ENCODE measurements around the gene WDR70.
"Not testable (repeated sequence)": the region's sequence is repeated elsewhere in the genome, so short reads cannot be mapped to it uniquely, and the experiment has no call there.

The WDR70 gene

DNA sequence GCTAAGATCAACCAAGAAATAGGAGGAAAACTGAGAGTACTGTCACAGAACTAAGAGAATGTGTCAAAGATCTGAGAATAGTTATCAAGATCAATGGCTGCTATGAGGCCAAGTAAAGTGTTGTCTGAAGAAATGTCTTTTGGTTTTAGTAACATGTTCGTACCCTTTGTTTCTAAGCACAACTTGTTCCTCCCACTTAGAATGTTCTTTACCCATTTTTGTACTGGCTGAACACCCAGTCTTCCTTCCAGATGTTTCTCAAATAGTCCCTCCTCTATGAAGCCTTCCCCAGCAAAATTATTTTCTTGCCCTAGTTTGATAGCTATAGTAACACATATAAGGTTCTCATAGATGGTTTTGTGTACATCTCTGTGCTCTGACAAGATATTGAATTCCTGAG is 191.5 kb downstream of the WDR70 start:
- DNase-seq (ENCODE audit: low read depth): no peak

DNA sequence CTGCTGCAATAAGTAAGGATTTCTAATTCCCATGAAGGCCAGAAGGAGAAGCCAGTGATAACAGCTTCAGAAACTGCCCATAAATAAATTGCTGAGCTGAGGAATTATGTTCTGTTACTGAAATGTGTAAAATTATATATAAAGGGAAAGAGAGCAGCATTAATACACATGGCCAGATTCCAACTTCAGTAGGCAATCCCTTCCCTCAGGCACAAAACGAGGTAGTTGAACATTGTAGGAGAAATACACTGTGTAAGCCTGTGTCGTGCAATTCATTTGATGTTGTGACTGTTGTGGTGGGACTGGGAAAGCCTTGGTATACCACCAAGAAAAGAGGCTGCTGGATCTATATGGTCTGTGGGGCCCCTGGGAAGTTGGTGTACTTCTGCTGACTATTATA is 192.9 kb downstream of the WDR70 start:
- no peak for DNase-seq (ENCODE audit: low read depth)

DNA sequence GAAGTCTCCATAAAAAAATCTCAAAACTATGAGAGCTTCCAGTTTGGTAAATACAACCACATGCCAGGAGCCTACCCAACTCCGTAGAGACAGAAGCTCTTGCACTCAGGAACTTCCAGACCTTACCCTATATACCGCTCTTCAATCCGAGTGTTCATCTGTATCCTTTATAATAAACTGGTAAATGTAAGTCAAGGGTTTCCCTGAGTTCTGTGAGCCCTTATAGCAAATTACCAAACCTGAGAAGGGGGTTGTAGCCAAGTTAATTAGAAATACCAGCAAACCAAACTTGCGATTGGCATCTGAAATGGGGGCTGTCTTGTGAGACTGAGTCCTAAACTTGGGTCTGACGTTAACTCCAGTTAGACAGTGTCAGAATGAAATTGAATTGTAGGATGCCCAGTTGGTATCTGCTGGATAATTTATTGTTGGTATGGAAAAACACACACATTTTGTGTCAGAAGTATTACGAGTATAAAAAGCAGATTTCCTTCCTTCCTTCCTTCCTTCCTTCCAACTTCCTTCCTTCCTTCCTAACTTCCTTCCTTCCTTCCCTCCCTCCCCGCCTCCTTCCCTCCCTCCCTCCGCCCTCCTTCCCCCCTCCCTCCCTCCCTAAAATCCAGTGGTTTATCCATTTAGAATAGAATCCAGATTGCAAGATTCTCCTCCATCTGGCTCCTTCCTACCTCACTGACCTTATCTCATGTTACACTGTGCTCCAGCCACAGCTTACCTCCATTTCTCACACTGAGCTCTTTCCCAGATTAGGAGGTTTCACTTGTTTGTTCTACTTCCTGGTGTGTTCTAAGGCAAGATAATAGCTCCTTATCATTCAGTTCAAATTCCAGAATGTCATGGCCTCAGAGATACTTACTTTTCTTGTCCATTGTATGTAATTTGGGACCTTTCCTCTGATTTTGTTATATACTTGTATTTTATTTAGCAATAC is 196.7 kb downstream of the WDR70 start:
- DNase-seq (ENCODE audit: low read depth): no peak

DNA sequence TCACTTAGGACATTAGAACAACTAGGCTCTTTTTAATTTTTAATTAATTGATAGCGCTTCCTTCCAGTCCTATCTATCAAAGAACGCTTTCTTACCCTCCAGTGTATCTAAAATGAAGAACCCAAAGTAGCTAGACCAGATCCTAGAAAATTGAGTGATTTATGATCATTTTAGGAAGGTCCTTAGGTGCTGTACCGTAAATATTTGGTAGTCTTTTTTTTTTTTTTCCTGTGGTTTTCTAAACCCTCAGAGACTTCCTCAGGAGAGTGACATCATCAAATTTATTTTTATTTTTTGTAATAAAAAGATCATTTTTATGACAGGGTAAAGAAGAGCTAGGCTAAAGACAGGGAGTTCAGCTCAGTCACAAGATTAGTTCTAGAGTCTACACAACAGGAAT is 197.4 kb downstream of the WDR70 start:
- DNase-seq (ENCODE audit: low read depth): no peak

DNA sequence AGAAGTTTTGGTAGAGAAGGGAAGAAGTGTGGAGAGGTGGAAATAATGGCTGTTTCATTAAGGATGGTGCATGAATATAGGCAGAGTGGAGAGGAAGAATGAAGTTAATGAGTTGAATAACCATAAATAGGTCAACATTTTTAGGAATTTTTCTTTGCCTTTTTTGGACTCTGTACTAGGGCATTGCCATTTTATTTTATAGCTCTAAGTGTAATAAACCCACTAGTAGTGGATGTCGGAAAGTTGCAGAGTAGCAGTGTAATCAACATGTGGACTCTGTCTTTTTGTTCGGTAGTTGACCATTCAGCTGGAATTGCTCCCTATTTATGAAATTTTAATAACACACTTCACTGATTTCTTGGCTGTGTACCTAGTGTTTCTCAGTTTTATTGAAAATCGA is 199.1 kb downstream of the WDR70 start:
- no peak for DNase-seq (ENCODE audit: low read depth)

DNA sequence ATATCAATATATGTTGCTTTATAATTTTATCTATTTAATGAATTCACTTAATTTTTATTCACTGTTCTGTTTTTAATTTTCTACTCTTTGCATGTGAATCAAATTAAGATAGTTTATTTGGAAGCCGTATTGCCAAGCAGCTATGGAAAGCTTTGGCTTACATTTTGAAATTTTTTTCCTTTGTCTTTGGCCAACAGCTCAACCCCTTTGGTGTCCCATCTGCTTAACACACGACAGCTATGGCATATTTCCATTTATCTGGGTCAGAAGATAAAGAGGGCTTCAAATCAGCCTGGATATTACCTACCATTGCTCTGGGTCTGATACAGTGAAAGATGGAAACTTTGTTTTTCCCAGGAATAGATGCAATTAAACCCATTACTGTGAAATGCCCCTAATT is 201.0 kb downstream of the WDR70 start:
- no peak for DNase-seq (ENCODE audit: low read depth)

DNA sequence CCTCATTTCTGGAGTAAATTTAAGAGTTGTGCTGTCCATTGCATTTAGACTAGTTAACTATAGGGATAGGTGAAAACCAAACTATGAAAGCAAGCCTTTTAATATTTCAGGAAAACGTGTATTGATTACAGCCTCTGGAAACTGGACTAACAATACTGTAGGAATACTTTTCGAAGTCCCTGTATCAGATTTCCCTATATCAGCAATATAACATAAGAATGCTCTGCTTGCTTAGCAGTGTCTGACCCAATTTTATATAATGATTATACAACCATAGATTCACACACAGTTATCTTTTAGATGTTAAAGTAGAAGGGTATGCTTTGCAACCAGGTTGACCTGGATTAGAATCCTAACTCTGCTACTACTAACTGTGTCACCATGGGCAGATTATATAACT is 203.1 kb downstream of the WDR70 start:
- no peak for DNase-seq (ENCODE audit: low read depth)

DNA sequence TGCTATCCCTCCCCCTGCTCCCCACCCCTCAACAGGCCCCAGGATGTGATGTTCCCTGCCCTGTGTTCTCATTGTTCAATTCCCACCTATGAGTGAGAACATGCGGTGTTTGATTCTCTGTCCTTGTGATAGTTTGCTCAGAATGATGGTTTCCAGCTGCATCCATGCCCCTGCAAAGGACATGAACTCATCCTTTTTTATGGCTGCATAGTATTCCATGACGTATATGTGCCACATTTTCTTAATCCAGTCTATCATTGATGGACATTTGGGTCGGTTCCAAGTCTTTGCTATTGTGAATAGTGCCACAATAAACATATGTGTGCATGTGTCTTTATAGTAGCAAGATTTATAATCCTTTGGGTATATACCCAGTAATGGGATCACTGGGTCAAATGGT is 214.2 kb downstream of the WDR70 start:
- DNase-seq (ENCODE audit: low read depth): not testable (repeated sequence)

DNA sequence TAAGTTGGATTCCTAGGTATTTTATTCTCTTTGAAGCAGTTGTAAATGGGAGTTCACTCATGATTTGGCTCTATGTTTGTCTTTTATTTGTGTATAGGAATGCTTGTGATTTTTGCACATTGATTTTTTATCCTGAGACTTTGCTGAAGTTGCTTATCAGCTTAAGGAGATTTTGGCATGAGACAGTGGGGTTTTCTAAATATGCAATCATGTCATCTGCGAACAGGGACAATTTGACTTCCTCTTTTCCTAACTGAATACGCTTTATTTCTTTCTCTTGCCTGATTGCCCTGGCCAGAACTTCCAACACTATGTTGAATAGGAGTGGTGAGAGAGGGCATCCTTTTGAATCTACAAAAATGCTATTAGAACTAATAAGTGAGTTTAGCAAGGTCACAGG is 215.7 kb downstream of the WDR70 start:
- not testable (repeated sequence) for DNase-seq (ENCODE audit: low read depth)

DNA sequence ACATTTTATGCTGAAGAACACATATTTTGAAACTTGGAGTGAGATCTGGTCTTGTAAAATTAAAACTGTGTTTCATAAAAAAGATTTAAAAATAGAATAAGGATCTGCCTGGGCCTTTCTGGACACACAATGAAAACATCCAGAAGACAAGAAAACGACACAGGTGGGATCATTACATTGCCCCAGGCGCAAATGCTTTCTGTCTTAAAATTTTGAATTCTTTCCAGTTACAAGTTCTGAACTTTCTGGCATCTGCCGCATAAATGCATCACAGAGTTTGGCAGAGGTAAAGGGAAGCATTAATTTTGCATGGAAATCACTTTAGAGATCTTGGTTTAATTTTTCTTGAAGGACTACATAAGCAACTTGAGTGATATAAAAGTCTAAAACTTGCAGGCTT is 219.6 kb downstream of the WDR70 start:
- DNase-seq (ENCODE audit: low read depth): no peak

DNA sequence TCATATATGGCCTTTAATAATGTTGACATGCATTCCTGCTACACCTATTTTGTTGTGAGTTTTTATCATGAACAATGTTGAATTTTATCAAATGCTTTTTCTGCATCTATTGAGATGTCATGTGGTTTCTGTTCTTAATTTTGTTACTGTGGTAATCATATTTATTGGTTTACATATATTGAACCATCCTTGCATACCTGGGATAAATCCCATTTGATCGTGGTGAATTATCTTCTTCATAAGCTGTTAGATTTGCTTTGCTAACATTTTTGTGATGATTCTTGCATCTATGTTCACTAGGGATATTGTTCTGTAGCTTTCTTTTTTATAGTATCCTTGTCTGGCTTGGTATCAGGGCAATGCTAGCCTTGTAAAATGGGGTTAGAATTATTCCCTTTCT is 222.0 kb downstream of the WDR70 start:
- no peak for DNase-seq (ENCODE audit: low read depth)

DNA sequence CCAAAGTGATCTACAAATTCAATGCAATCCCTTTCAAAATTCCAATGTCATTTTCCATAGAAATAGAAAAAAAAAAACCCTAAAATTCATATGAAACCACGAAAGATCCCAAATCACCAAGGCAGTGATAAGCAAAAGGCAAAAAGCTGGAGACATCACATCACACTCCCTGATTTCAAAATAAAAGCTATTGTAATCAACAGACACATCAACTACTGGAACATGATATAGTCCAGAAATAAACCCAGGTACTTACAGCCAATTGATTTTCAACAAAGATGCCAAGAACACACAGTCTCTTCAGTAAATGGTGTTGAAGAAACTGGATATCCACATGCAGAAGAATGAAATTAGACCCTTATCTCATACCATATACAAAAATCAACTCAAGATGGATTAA is 224.0 kb downstream of the WDR70 start:
- no peak for DNase-seq (ENCODE audit: low read depth)

DNA sequence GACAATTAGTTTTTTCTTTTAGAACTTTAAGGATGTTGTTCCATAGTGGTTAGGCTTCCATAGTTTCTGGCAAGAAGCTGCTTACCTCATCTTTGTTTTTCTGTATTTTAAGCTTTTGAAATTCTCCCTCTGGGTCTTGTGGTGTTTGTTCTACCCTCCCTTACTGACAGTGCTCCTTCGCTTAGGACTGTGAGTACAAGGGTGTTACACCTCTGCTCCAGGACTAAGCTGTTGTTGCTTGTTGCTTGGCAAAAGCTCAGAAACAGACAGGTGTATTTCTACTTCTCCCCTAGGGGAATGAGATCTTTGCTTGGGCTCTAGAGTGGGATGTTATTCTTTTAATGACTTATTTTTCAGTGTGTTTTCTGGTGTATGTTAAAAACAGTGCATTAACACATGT is 225.2 kb downstream of the WDR70 start:
- no peak for DNase-seq (ENCODE audit: low read depth)

DNA sequence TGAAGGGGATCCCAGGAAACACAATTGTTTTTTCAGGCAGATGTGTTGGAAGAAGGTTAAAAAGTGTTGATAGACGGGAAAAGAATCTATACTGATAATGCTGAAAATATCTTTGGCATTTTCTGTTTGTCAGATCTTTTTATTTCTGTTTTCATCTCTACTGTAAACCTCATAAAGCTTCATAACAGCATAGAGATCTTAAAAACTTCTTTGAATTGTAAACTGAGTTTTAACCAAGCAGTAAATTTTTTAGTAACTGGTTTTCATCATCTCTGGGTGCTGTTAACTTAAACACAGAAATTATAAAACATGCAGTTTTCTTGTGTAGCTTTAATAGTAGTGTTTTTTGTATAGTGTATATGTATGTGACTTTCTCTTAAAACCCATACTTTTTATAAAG is 227.0 kb downstream of the WDR70 start:
- no peak for DNase-seq (ENCODE audit: low read depth)

DNA sequence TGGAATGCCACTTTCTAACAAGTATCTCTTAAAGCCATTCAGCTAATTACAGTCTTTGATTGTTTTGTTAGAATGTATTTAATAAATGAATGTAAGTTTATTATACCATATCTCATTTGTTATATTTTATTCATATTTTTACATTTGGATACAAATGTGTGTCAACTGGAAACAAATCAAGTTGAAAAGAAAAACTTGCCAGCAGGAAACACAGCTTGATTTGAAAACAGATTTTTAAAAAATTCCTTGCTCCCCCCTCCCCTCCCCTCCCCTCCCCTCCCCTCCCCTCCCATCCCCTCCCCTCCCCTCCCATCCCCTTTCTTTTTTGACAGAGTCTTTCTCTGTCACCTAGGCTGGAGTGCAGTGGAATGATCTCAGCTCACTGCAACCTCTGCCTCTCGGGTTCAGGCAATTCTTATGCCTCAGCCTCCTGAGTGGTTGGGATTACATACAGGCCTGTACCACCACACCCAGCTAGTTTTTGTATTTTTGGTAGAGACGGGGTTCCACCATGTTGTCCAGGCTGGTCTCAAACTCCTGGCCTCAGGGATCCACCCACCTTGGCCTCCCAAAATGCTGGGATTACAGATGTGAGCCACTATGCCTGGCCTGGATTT is 227.6 kb downstream of the WDR70 start:
- no peak for DNase-seq (ENCODE audit: low read depth)

DNA sequence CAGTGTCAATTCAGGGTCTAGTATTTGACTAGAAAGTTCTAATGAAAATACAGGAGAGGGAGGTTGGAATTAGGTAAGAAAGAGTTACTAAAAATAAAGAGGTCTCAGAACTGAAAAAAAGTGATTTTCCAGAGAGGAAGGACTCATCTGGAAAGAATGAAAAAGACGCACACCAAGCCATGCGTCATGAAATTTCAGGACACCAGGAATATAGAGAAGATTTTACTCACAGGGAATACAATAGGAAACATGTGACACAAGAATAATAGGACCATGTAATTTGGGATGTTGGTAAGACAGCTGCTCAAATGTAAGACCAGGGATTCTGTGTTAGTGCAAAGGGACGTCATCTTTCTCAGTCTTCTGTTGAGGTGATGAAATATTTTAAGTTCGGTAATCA is 236.1 kb downstream of the WDR70 start:
- DNase-seq (ENCODE audit: low read depth): peak; percentile 79

DNA sequence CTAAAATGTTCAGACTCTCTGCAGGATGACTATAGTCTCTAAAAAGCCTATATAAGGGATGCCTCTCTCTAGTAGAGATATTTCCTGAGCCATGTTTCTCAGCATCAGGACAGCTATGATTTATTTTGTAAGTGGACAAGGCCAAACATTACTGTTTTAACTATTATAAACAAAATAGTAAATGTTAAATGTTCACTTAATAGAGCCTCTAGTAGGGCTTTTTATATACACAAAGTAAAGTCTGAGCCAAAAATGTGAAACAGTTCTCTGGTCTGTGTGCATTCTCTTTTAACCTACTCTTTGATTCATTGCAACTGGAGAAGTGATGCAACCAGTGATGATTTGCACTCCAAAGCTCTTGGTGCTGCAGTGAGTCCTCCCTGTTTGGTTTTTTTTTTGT is 240.2 kb downstream of the WDR70 start:
- no peak for DNase-seq (ENCODE audit: low read depth)

DNA sequence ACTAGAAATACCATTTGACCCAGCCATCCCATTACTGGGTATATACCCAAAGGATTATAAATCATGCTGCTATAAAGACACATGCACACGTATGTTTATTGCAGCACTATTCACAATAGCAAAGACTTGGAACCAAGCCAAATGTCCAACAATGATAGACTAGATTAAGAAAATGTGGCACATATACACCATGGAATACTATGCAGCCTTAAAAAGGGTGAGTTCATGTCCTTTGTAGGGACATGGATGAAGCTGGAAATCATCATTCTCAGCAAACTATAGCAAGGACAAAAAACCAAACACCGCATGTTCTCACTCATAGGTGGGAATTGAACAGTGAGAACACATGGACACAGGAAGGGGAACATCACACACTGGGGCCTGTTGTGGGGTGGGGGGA is 243.2 kb downstream of the WDR70 start:
- not testable (repeated sequence) for DNase-seq (ENCODE audit: low read depth)

DNA sequence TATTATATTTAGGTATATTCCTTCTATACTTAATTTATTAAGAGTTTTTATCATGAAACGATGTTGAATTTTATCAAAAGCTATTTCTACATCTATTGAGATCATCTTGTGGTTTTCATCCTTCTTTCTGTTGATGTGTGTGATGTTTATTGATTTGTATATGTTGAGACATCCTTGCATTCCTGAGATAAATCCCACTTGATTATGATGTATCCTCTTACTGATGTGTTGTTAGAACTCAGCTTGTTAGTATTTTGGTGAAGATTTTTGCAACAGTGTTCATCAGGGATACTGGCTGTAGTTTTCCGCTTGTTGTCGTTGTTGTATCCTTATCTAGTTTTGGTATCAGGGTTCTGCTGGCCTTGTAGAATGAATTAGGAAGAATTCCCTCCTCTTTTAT is 247.1 kb downstream of the WDR70 start:
- DNase-seq (ENCODE audit: low read depth): no peak

DNA sequence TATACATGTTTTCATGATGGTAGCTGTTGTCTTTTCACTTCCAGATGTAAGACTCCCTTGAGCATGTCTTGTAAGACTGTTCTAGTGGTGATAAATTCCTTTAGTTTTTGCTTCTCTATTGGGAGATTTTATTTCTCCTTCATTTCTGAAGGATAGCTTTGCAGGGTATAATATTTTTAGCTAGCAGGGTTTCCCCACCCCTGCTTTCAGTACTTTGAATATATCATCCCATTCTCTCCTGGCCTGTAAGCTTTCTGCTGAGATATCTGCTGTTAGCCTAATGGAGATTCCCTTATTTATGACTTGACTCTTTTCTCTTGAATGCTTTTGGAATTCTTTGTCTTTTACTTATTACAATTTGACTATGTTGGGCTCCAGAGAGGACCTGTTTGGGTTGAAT is 249.8 kb downstream of the WDR70 start:
- DNase-seq (ENCODE audit: low read depth): no peak

DNA sequence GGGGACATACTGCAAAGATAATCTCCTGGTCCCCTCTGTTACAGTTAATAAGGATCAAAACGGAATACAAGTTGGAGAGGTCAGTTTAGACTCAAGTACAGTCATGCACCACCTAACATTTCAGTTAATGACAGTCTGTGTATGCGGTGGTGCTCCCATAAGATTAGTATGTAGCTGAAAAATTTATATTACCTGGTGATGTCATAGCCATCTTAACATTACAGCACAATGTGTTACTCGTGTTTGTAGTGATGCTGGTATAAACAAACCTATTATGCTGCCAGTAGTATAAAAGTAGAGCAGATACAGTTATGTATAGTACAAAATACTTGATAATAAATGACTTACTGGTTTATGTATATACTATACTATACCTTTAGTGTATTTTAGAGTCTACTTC is 252.8 kb downstream of the WDR70 start:
- no peak for DNase-seq (ENCODE audit: low read depth)

DNA sequence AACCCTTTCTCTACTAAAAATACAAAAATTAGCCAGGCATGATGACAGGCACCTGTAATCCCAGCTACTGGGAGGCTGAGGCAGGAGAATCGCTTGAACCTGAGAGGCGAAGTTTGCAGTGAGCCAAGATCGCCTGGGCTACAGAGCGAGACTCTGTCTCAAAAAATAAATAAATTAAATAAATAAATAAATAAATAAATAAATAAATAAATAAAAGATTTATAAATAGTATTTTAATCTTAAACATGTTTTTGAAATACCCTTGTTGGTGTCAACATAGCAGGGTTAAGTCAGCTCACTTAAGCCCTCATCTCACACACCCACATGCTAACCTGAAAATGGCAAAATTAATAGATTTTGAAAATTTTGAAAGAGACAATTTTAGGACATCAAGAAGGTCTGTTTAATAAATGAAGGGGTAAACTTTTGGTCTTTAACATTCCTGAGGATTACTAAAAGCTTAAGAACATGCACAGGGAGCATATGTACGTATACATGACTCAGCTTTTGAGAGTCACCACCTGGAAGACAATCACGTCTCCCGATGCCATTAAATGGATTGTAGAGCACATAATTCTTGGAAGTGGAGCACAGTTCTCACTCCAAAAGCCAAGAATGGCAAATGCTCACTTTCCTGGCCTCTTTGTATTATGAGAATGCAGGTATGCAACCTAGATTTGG is 258.2 kb downstream of the WDR70 start:
- DNase-seq (ENCODE audit: low read depth): no peak

DNA sequence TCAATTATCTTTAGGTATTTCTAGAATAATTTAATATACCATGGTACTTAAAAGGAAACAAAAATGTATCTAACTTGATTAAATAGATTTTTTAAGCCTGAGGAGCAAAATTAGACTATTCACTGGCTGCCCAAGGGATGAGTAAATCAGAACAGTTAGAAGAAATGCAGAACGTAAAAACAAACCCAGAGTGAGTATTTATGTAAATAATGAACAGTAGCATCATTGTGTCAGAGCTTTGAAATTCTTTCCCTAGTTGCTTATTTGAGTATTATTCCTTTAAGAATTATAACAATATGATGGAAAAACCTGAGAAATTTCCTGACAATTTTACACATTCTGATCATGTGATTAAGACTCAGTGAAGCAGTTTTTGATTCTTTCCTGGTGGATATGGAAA is 259.8 kb downstream of the WDR70 start:
- DNase-seq (ENCODE audit: low read depth): no peak
